HCT116 (cell line): ENCODE data around the gene SLC7A10. TPM values are rescaled to one million over a fixed set of nuclear protein-coding genes. Genes with fewer than 3 reads are reported as not detected.
"Not testable (repeated sequence)": the region's sequence is repeated elsewhere in the genome, so short reads cannot be mapped to it uniquely, and the experiment has no call there.

Experiments
- ATAC-seq: fragments of 200-7000 bp; cut with Tn5 transposase; 2 replicates; pipeline ENCODE4 v1.9.1; 2020; ENCODE audit warnings: mild to moderate bottlenecking, moderate library complexity
- BruUV-seq: library from RNA; stranded (reverse); fragments of 400-500 nt; replicated peaks from 2 replicates; lab custom pipeline; 2021; lab: Mats Ljungman, UMichigan
- CTCF ChIA-PET: fragments of 300-600 bp; sonication (Branson Sonifier 250); formaldehyde crosslinking; loops from one replicate; lab custom pipeline; 2021; ENCODE audit warnings: antibody characterized with exemption; lab: Charles Lee
- POLR2A ChIA-PET: fragments of 300-600, 350-600 bp; sonication (Branson Sonifier 250); formaldehyde crosslinking; loops from one replicate; lab custom pipeline; 2021; ENCODE audit warnings: antibody characterized with exemption; lab: Charles Lee
- RAD21 ChIA-PET, 2 experiments: fragments of 300-600 bp; sonication (Branson Sonifier 250); formaldehyde crosslinking; loops; one replicate each; lab custom pipeline; 2023; ENCODE audit warnings: low total read pairs in 2 of 2; ENCODE audit not compliant: uncharacterized antibody in 2 of 2, unreplicated experiment in 2 of 2, low non-redundant PET in 1 of 2; lab: Charles Lee
- DNase-seq: peaks from one replicate; pipeline ENCODE4 v3.0.0-alpha.2; 2010; ENCODE audit warnings: low read depth, low spot score
- H2AFZ ChIP-seq: fragments of 200-600 bp; shearing (Covaris generic), sonication (generic); 2 replicates; pipeline ENCODE4 v1.6.1; 2017; ENCODE audit warnings: low read depth, mixed run types, mixed read lengths, antibody characterized with exemption, low read length; ENCODE audit not compliant: poor library complexity, severe bottlenecking
- H3K27ac ChIP-seq: 2 replicates; pipeline ENCODE4 v1.5.1; 2012; ENCODE audit warnings: low read depth, low read length
- H3K27me3 ChIP-seq: fragments of 200-600 bp; sonication (generic); 2 replicates; pipeline ENCODE4 v1.6.1; 2016; ENCODE audit warnings: mixed run types, low read length, mixed read lengths; ENCODE audit not compliant: insufficient read depth
- H3K36me3 ChIP-seq, 2 experiments: fragments of 200-500 bp in 1 of 2; fragments of 200-600 bp in 1 of 2; sonication (Bioruptor generic) in 1 of 2; sonication (generic) in 1 of 2; 2 replicates each; pipeline versions ENCODE4 v1.5.1 to v1.6.1; 2014 to 2016; ENCODE audit warnings: low read length in 2 of 2, inconsistent platforms in 1 of 2, mixed read lengths in 1 of 2, mixed run types in 1 of 2; ENCODE audit not compliant: insufficient read depth in 2 of 2, control insufficient read depth in 1 of 2
- H3K4me1 ChIP-seq, 2 experiments: fragments of 200-600 bp in 1 of 2; sonication (generic) in 1 of 2; 2 replicates each; pipeline versions ENCODE4 v1.5.1 to v1.6.1; 2012 to 2017; ENCODE audit warnings: low read length in 2 of 2, inconsistent platforms in 1 of 2, mild to moderate bottlenecking in 1 of 2, mixed read lengths in 1 of 2, mixed run types in 1 of 2, moderate library complexity in 1 of 2; ENCODE audit not compliant: insufficient read depth in 2 of 2, control insufficient read depth in 1 of 2
- H3K4me2 ChIP-seq: fragments of 200-600 bp; sonication (generic); 2 replicates; pipeline ENCODE4 v1.6.1; 2017; ENCODE audit warnings: mixed run types, low read length, mixed read lengths
- H3K4me3 ChIP-seq, 2 experiments: fragments of 200-600 bp in 1 of 2; sonication (generic) in 1 of 2; replicated peaks in 1 of 2; 2 replicates each; pipeline ENCODE4 v1.5.1; 2011 to 2016; ENCODE audit warnings: low read length in 2 of 2, control low read depth in 1 of 2, low read depth in 1 of 2, mild to moderate bottlenecking in 1 of 2, mixed read lengths in 1 of 2, mixed run types in 1 of 2
- H3K79me2 ChIP-seq: fragments of 200-600 bp; sonication (generic); 2 replicates; pipeline ENCODE4 v1.6.1; 2017; ENCODE audit warnings: mild to moderate bottlenecking, mixed run types, low read length, moderate library complexity, mixed read lengths; ENCODE audit not compliant: insufficient read depth
- H3K9ac ChIP-seq: fragments of 200-600 bp; sonication (generic); 2 replicates; pipeline ENCODE4 v1.6.1; 2016; ENCODE audit warnings: low read length, mixed read lengths
- H3K9me2 ChIP-seq: fragments of 200-600 bp; sonication (generic), shearing (Covaris generic); 2 replicates; pipeline ENCODE4 v1.6.1; 2017; ENCODE audit warnings: mixed run types, mild to moderate bottlenecking, moderate library complexity; ENCODE audit not compliant: insufficient read depth
- H3K9me3 ChIP-seq, 2 experiments: fragments of 200-500 bp in 1 of 2; fragments of 200-600 bp in 1 of 2; sonication (Bioruptor generic) in 1 of 2; sonication (generic) in 1 of 2; 2 replicates each; pipeline ENCODE4 v1.6.1; 2014 to 2017; ENCODE audit warnings: low read length in 2 of 2, mixed read lengths in 2 of 2, inconsistent platforms in 1 of 2, low read depth in 1 of 2, mild to moderate bottlenecking in 1 of 2, mixed run types in 1 of 2, moderate library complexity in 1 of 2; ENCODE audit not compliant: control insufficient read depth in 1 of 2, insufficient read depth in 1 of 2
- H4K20me1 ChIP-seq: fragments of 200-600 bp; sonication (generic), shearing (Covaris generic); 2 replicates; pipeline ENCODE4 v1.6.1; 2017; ENCODE audit warnings: mixed run types, mild to moderate bottlenecking, moderate library complexity; ENCODE audit not compliant: insufficient read depth
- CTCF ChIP-seq, 3 experiments: fragments of 200-600 bp in 1 of 3; sonication (generic) in 1 of 3; IDR thresholded peaks in 2 of 3; conservative IDR thresholded peaks in 1 of 3; 2 replicates each; pipeline ENCODE4 v1.5.1; 2012 to 2017; ENCODE audit warnings: low read depth in 2 of 3, low read length in 2 of 3, antibody characterized with exemption in 1 of 3, borderline replicate concordance in 1 of 3, control low read depth in 1 of 3, mild to moderate bottlenecking in 1 of 3, mixed read lengths in 1 of 3, mixed run types in 1 of 3, moderate library complexity in 1 of 3; ENCODE audit not compliant: insufficient read depth in 1 of 3
- EZH2phosphoT487 ChIP-seq: fragments of 200-600 bp; IDR thresholded peaks from 2 replicates; pipeline ENCODE4 v1.6.1; 2018; ENCODE audit warnings: antibody characterized with exemption, borderline replicate concordance
- FOSL1 ChIP-seq: IDR thresholded peaks from 2 replicates; pipeline ENCODE4 v1.6.1; 2012; ENCODE audit warnings: low read depth
- YY1 ChIP-seq: IDR thresholded peaks from 2 replicates; pipeline ENCODE4 v1.6.1; 2011; ENCODE audit warnings: low read length, low read depth, moderate library complexity, mild to moderate bottlenecking; ENCODE audit not compliant: insufficient replicate concordance; ENCODE audit errors: extremely low read depth
- ZBTB33 ChIP-seq: IDR thresholded peaks from 2 replicates; pipeline ENCODE4 v1.6.1; 2011; ENCODE audit warnings: mild to moderate bottlenecking, low read length, moderate library complexity; ENCODE audit not compliant: insufficient replicate concordance; ENCODE audit errors: extremely low read depth
- intact Hi-C: fragments of 100-400 bp; cut with micrococcal nuclease; formaldehyde crosslinking; loops from 2 replicates; pipeline ENCODE4 v1.10.0; 2022
- total RNA-seq: library from RNA; stranded (reverse); gene quantifications from one replicate; pipeline ENCODE4 v1.2.1, GENCODE V29; 2021; ENCODE audit not compliant: unreplicated experiment
- TF ChIP-seq, protein P1 (sequence below): IDR thresholded peaks from 2 replicates; pipeline ENCODE4 v1.6.1; 2012

Gene SLC7A10
- total RNA-seq, 1 experiment from 2014 or later = 0.25 TPM

DNA sequence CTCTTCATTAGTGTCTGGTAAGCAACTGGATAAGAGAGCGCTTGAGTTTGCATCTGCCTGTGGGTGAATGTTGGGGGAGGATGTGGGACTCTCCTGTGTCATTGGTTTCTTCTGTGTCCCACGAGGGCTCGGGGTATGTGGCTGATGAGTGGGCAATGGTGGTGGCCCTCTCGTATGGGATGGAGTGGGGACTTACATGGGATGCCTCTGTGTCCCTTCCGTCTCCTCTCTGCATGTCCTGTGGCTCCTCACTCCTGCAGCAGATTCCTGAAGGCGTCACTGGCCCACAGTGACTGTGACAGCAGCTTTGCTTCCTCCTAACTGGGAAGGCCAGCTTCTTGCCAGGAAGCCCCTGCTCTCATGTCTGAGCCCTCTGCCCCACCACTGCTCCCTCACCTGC lies 34.1 kb downstream of the SLC7A10 start (continued):
- TF ChIP-seq ZBTB33 = no peak
- no peak for TF ChIP-seq EZH2phosphoT487
- no peak for TF ChIP-seq YY1
- TF ChIP-seq, protein P1, sequence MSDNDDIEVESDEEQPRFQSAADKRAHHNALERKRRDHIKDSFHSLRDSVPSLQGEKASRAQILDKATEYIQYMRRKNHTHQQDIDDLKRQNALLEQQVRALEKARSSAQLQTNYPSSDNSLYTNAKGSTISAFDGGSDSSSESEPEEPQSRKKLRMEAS = no peak
- TF ChIP-seq CTCF (IDR thresholded peaks at IDR 0.05 in 2 of 3, conservative IDR thresholded peaks at IDR 0.05 in 1 of 3; ENCODE audit: borderline replicate concordance in 1 of 3, insufficient read depth in 1 of 3, low read depth in 2 of 3, low read length in 2 of 3) = no peak
- no peak for TF ChIP-seq FOSL1

DNA sequence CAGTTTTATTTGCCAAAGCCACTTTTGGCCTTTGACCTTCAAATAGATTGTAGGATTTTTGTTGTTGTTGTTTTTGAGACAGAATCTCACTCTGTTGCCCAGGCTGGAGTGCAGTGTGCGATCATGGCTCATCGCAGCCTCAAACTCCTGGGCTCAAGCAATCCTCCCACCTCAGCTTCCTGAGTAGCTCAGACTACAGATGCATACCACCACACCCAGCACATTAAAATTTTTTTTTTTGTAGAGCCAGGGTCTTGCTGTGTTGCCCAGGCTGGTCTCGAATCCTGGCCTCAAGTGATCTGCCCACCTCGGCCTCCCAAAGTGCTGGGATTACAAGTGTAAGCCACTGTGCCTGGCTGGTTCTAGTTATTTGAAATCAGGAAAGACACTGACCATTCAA lies 34.6 kb downstream of the SLC7A10 start:
- H3K9me2 ChIP-seq, H3K4me2 ChIP-seq, H3K9me3 ChIP-seq, H3K4me3 ChIP-seq, intact Hi-C loops, H3K27me3 ChIP-seq, BruUV-seq, H2AFZ ChIP-seq, POLR2A ChIA-PET, ATAC-seq, H3K9ac ChIP-seq, H3K27ac ChIP-seq, RAD21 ChIA-PET, DNase-seq, H3K36me3 ChIP-seq, H4K20me1 ChIP-seq, CTCF ChIA-PET: not testable (repeated sequence)
- Histone ChIP-seq H3K4me1 (peaks cover 13 to 18% of the 10 kb centered on the region in 2 experiments; a peak in 3 of 4 replicates), H3K79me2 (peaks cover 14% of the 10 kb centered on the region)
